Cardiac fibroblast (primary cell): ENCODE results near the gene CCNC.
A peak's percentile ranks its signal among the peaks of the same experiment; 100 is the strongest.

Experiments
- DNase-seq, 2 donors: peaks; one replicate each; pipeline versions ENCODE4 v3.0.0 to v3.0.0-alpha.2; 2010; ENCODE audit warnings: low read depth in 2 of 2
- H3K4me3 ChIP-seq, 2 donors: replicated peaks in 1 of 2; 1 replicate in 1 of 2; 2 replicates in 1 of 2; pipeline ENCODE4 v1.5.1; 2011; ENCODE audit warnings: low read depth in 2 of 2, low read length in 2 of 2, mild to moderate bottlenecking in 2 of 2, moderate library complexity in 1 of 2
- CTCF ChIP-seq: IDR thresholded peaks from one replicate; pipeline ENCODE4 v1.5.1; 2011; ENCODE audit warnings: low read depth, mild to moderate bottlenecking, low read length, inconsistent platforms

Gene CCNC

GRCh38 chr6:99592900-99593299, 24.4 kb upstream of the CCNC start:
- DNase-seq, result peak; percentile 74 to 86
- H3K4me3 ChIP-seq, result no peak overlapping the region
- TF ChIP-seq CTCF, result no peak

DNA sequence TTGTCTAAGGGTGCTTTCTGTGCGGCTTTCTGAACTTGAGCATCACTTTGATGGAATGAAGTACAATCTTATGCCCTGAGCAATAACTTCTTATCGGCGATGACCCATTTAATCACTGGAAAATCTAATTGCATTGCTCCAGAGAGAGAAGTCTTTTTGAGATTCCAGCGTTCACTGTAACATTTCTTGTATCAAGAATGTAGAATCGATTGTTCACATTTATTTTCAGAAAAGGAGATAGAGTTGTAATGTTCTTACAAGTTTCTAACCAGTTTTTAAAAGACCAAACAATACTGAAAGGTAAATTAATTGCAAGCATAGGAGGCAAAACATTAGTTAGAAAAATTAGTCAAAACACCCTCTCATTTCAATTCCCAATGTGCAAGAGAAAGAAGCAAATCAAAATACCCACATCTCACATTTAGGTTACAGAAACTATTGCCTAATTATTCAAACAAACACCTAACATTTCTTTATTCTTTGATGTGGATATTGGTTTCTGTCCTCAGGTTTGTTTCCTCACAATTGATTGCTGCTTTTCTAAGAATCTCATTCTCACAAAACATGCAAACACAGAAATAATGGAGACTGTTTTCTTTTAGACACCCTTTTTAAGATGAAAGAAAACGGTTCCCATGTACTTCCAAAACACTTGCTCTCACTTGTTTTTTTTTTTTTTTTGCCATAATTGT, 23.4 kb upstream of the CCNC start:
- H3K4me3 ChIP-seq, result no peak overlapping the region
- no peak for DNase-seq
- TF ChIP-seq CTCF, result no peak

- TF ChIP-seq CTCF, result no peak
- DNase-seq, result no peak
- no peak overlapping the region for H3K4me3 ChIP-seq
Measured at GRCh38 chr6:99590728-99591672, 22.5 kb upstream of the CCNC start.

GRCh38 chr6:99589907-99590493, 21.5 kb upstream of the CCNC start:
- no peak for DNase-seq
- TF ChIP-seq CTCF, result no peak

DNA sequence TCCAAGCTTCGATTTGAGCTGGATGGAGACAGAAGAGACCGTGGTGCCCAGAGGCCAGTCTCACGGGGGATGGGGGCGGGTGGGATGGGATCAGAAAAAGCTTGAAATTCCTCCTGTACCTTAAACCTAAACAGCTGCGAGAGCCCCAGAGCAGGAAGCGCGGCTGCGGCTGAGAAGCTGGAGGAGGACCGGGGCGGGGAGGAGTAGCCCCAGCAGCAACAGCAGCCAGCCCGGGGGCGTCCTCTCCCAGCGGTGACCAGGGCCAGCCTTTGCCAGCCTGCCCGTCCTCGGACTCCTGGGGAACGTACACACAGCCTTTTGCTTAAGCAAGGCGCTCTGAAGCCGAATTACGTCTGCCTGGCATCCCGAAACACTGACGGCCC, 20.8 kb upstream of the CCNC start:
- TF ChIP-seq CTCF, result no peak
- no peak for DNase-seq
- peak overlapping the region; percentile 39 to 49 for H3K4me3 ChIP-seq

More at GRCh38 chr6:99589907-99590493, 21.5 kb upstream of the CCNC start:
- no peak overlapping the region for H3K4me3 ChIP-seq

- peak; percentile 42 for TF ChIP-seq CTCF
- peak; percentile 61 to 77 for DNase-seq
- peak overlapping the region; percentile 39 to 49 for H3K4me3 ChIP-seq
Measured at GRCh38 chr6:99588618-99589289, 20.3 kb upstream of the CCNC start.
